HEK293 (cell line): ENCODE results near the gene GOLT1A.

Experiments used
- EGR2 ChIP-seq: fragments of 450-650 bp; formaldehyde crosslinking; IDR thresholded peaks from 2 replicates; pipeline ENCODE4 v1.5.1; 2016; ENCODE audit warnings: low read depth, missing biosample characterization, missing genetic modification characterization
- HIC1 ChIP-seq: fragments of 450-650 bp; formaldehyde crosslinking; IDR thresholded peaks from 2 replicates; pipeline ENCODE4 v1.5.1; 2016; ENCODE audit warnings: missing biosample characterization, missing genetic modification characterization
- KLF1 ChIP-seq: fragments of 450-650 bp; formaldehyde crosslinking; IDR thresholded peaks from 2 replicates; pipeline ENCODE4 v1.5.1; 2016; ENCODE audit warnings: missing biosample characterization, missing genetic modification characterization
- KLF16 ChIP-seq: fragments of 450-650 bp; formaldehyde crosslinking; IDR thresholded peaks from 2 replicates; pipeline ENCODE4 v1.5.1; 2017; ENCODE audit warnings: missing biosample characterization, missing genetic modification characterization
- PATZ1 ChIP-seq: fragments of 450-650 bp; formaldehyde crosslinking; IDR thresholded peaks from 2 replicates; pipeline ENCODE4 v1.5.1; 2016; ENCODE audit warnings: missing biosample characterization, missing genetic modification characterization
- TCF7L2 ChIP-seq: IDR thresholded peaks from 2 replicates; pipeline ENCODE4 v1.6.1; 2011; ENCODE audit warnings: low read depth, mild to moderate bottlenecking, inconsistent platforms, low read length, moderate library complexity, borderline replicate concordance
- ZBTB10 ChIP-seq: fragments of 450-650 bp; formaldehyde crosslinking; IDR thresholded peaks from 2 replicates; pipeline ENCODE4 v1.5.1; 2016; ENCODE audit warnings: missing biosample characterization, missing genetic modification characterization
- ZBTB20 ChIP-seq: fragments of 450-650 bp; formaldehyde crosslinking; IDR thresholded peaks from 2 replicates; pipeline ENCODE4 v1.5.1; 2016; ENCODE audit warnings: missing biosample characterization, missing genetic modification characterization
- ZBTB21 ChIP-seq: fragments of 450-650 bp; formaldehyde crosslinking; IDR thresholded peaks from 2 replicates; pipeline ENCODE4 v1.5.1; 2017; ENCODE audit warnings: missing biosample characterization, missing genetic modification characterization
- ZIC2 ChIP-seq: fragments of 450-650 bp; formaldehyde crosslinking; IDR thresholded peaks from 2 replicates; pipeline ENCODE4 v1.5.1; 2016; ENCODE audit warnings: missing biosample characterization, missing genetic modification characterization
- ZNF148 ChIP-seq: fragments of 450-650 bp; formaldehyde crosslinking; IDR thresholded peaks from 2 replicates; pipeline ENCODE4 v1.5.0; 2017; ENCODE audit warnings: missing biosample characterization, missing genetic modification characterization, borderline replicate concordance
- ZNF211 ChIP-seq: fragments of 450-650 bp; formaldehyde crosslinking; IDR thresholded peaks from 2 replicates; pipeline ENCODE4 v1.5.1; 2016; ENCODE audit warnings: low read depth, missing biosample characterization, missing genetic modification characterization
- ZNF302 ChIP-seq: fragments of 450-650 bp; formaldehyde crosslinking; IDR thresholded peaks from 2 replicates; pipeline ENCODE4 v1.5.1; 2016; ENCODE audit warnings: missing biosample characterization, missing genetic modification characterization, low read depth
- ZNF335 ChIP-seq: fragments of 450-650 bp; formaldehyde crosslinking; conservative IDR thresholded peaks from 2 replicates; pipeline ENCODE4 v1.5.1; 2016; ENCODE audit warnings: missing biosample characterization, missing genetic modification characterization
- ZNF362 ChIP-seq: fragments of 450-650 bp; formaldehyde crosslinking; IDR thresholded peaks from 2 replicates; pipeline ENCODE4 v1.5.1; 2016; ENCODE audit warnings: missing biosample characterization, missing genetic modification characterization
- ZNF391 ChIP-seq: fragments of 450-650 bp; formaldehyde crosslinking; IDR thresholded peaks from 2 replicates; pipeline ENCODE4 v1.5.1; 2016; ENCODE audit warnings: low read depth, missing biosample characterization, missing genetic modification characterization, borderline replicate concordance
- ZNF473 ChIP-seq: fragments of 450-650 bp; formaldehyde crosslinking; IDR thresholded peaks from 2 replicates; pipeline ENCODE4 v1.5.1; 2017; ENCODE audit warnings: missing biosample characterization, missing genetic modification characterization
- ZNF585B ChIP-seq: fragments of 450-650 bp; formaldehyde crosslinking; IDR thresholded peaks from 2 replicates; pipeline ENCODE4 v1.5.1; 2016; ENCODE audit warnings: missing biosample characterization, missing genetic modification characterization
- ZNF660 ChIP-seq: fragments of 450-650 bp; IDR thresholded peaks from 2 replicates; pipeline ENCODE4 v1.5.1; 2018; ENCODE audit warnings: missing biosample characterization, mild to moderate bottlenecking, missing genetic modification characterization
- ZNF692 ChIP-seq: fragments of 450-650 bp; formaldehyde crosslinking; IDR thresholded peaks from 2 replicates; pipeline ENCODE4 v1.5.1; 2016; ENCODE audit warnings: missing biosample characterization, missing genetic modification characterization
- ZNF791 ChIP-seq: fragments of 450-650 bp; formaldehyde crosslinking; IDR thresholded peaks from 2 replicates; pipeline ENCODE4 v1.5.1; 2016; ENCODE audit warnings: missing biosample characterization, missing genetic modification characterization
- ZSCAN18 ChIP-seq: fragments of 450-650 bp; formaldehyde crosslinking; IDR thresholded peaks from 2 replicates; pipeline ENCODE4 v1.5.1; 2016; ENCODE audit warnings: missing biosample characterization, missing genetic modification characterization
- ZXDB ChIP-seq: fragments of 450-650 bp; formaldehyde crosslinking; IDR thresholded peaks from 2 replicates; pipeline ENCODE4 v1.5.1; 2016; ENCODE audit warnings: missing biosample characterization, missing genetic modification characterization

GOLT1A gene

GRCh38 chr1:204152310-204153044 lies 61.3 kb downstream of the GOLT1A start (continued):
- TF ChIP-seq ZSCAN18 (tag by site-specific recombination) (no peak), ZNF335 (tag by site-specific recombination) (peak; percentile 76), KLF16 (tag by site-specific recombination) (no peak), PATZ1 (tag by site-specific recombination) (peak; percentile 15), ZNF473 (tag by site-specific recombination) (no peak), ZNF211 (tag by site-specific recombination) (no peak), KLF1 (tag by site-specific recombination) (peak; percentile 36; the same call in 1 of the 2 replicates), ZNF791 (no peak), ZNF391 (no peak), ZNF362 (tag by site-specific recombination) (no peak), HIC1 (tag by site-specific recombination) (0 out of 2 replicates have a peak, but pooled peaks have one; percentile 56), ZNF148 (tag by site-specific recombination) (no peak), ZNF660 (tag by site-specific recombination) (no peak), TCF7L2 (no peak), EGR2 (tag by site-specific recombination) (peak; percentile 6; the same call in 1 of the 2 replicates), ZNF692 (peak; percentile 13; the same call in 1 of the 2 replicates), ZBTB21 (tag by site-specific recombination) (no peak), ZBTB20 (tag by site-specific recombination) (no peak), ZXDB (tag by site-specific recombination) (peak; percentile 90), ZNF585B (tag by site-specific recombination) (no peak), ZNF302 (tag by site-specific recombination) (no peak), ZIC2 (tag by site-specific recombination) (peak; percentile 71), ZBTB10 (tag by site-specific recombination) (0 out of 2 replicates have a peak, but pooled peaks have one; percentile 17)
